Keratinocyte (primary cell): ENCODE data around the gene KAT6B.

Experiments used
- EZH2 ChIP-seq: IDR thresholded peaks from one replicate; pipeline ENCODE4 v1.6.1; 2012; ENCODE audit warnings: inconsistent platforms, mild to moderate bottlenecking, low read length, moderate library complexity
- TF ChIP-seq, protein P1 (sequence below), 3 experiments: IDR thresholded peaks in 1 of 3; conservative IDR thresholded peaks in 1 of 3; optimal IDR thresholded peaks in 1 of 3; 2 replicates in 2 of 3; 3 replicates in 1 of 3; pipeline versions ENCODE3 to v1.5.1; 2011; ENCODE audit warnings: low read length in 3 of 3, mild to moderate bottlenecking in 3 of 3, moderate library complexity in 2 of 3, control low read depth in 1 of 3, inconsistent platforms in 1 of 3; ENCODE audit not compliant: insufficient read depth in 2 of 3; ENCODE audit errors: extremely low read depth in 1 of 3

DNA sequence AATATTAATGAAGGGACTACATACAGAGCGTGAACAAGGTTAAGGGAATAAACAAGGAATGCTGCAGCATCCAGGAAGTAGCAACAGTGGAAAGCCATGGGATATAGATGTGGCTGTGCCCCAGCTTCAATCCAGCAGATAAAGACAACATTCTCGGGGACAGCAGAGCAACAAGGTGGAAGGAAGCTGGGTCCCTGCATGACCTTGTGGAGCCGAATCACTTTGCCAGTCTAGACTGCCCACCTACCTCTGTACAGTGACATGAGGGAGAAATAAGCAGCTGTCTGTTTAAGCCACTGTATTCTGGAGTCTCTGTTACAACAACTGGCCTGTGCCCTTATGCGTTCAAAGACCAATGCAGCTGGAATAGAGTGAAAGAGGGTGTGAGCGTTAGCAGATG is 255.0 kb downstream of the KAT6B start:
- TF ChIP-seq, protein P1, sequence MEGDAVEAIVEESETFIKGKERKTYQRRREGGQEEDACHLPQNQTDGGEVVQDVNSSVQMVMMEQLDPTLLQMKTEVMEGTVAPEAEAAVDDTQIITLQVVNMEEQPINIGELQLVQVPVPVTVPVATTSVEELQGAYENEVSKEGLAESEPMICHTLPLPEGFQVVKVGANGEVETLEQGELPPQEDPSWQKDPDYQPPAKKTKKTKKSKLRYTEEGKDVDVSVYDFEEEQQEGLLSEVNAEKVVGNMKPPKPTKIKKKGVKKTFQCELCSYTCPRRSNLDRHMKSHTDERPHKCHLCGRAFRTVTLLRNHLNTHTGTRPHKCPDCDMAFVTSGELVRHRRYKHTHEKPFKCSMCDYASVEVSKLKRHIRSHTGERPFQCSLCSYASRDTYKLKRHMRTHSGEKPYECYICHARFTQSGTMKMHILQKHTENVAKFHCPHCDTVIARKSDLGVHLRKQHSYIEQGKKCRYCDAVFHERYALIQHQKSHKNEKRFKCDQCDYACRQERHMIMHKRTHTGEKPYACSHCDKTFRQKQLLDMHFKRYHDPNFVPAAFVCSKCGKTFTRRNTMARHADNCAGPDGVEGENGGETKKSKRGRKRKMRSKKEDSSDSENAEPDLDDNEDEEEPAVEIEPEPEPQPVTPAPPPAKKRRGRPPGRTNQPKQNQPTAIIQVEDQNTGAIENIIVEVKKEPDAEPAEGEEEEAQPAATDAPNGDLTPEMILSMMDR (optimal IDR thresholded peaks at IDR 0.05 in 1 of 3, IDR thresholded peaks at IDR 0.05 in 1 of 3, conservative IDR thresholded peaks at IDR 0.05 in 1 of 3; ENCODE audit: extremely low read depth in 1 of 3, insufficient read depth in 2 of 3, low read length in 3 of 3), result no peak
- TF ChIP-seq EZH2, result no peak
